ENCODE data around the gene IL22RA2.
"Not testable (repeated sequence)": the region's sequence is repeated elsewhere in the genome, so short reads cannot be mapped to it uniquely, and the experiment has no call there.

IL22RA2 gene, protein sequence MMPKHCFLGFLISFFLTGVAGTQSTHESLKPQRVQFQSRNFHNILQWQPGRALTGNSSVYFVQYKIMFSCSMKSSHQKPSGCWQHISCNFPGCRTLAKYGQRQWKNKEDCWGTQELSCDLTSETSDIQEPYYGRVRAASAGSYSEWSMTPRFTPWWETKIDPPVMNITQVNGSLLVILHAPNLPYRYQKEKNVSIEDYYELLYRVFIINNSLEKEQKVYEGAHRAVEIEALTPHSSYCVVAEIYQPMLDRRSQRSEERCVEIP

DNA sequence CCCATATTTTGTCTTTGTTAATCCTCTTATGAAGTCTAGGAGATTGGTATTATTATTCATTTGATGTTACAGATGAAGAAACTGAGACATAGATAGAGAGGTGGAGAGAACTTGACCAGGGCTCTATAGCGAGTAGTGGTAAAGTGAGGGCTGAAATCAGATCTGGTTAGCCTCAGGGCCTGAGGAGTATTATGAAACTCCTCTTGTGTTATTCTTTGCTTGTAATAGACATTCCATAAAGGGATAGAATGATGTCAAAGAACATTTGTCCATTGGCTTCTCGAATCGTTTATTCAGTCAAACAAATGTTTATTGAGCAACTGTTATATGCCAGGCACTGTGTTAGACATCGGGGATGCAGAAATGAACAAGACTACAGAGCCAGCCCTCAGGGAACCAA is at the start of gene IL22RA2:
Gene IL22RA2 (minus strand): TSS at position 144 of the 400 bp plus-strand sequence. CDS start 11,895 bp downstream, outside the sequence.
- no peak for DNase-seq

DNA sequence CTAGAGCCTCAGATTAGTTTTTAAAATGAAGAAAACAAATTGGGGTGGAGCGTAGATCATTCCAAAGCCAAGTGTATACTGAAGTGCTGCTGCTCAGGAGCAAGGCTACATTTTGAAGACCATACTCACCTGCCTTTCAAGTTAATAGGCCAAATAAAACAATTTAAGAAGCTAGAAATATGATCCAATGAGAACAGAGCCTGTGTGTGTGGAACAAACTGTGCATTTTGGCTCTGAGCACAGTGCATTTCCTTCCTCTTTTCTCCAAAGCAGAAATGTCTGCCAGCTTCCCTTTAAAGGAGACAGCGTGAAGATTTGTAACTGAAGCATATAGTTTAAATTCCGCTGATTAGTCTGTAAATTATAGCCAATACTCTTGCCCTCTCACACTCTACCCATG is 48.9 kb upstream of the IL22RA2 start:
- no peak for DNase-seq

DNA sequence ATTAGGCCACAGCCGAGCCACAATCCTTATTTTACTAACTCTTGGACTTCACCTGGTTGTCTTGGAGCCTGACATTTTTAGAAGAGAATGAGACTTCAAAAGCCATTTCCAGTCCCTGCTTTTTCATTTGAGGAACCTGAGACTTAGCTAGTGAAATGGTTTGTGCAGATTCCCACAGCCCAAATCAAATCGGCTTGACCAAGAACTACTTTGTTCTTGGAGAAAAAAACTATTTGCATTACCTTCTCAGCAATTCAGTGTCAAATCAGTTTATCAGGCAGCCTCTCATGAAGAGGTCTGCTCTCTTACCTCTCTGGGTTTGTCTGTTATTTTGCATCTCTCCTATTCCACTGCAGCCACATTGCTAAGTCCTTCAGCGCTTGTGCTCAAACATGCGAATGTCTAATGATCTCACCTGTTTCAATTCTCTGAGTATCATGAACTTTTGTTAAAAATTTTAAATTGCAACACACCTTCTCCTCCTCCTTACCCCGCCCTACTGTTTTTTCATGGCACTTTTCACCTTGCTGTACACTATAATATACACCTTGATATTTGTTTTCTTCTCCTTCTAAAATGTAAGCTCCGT is 46.3 kb upstream of the IL22RA2 start:
- DNase-seq, result no peak

- peak; percentile 96 for DNase-seq
These were observed 45.6 kb upstream of the IL22RA2 start, which contains the start of gene IFNGR1 for GRCh38 chr6:137218917-137219663. Gene IFNGR1 (minus strand): TSS chr6:137219385. CDS start chr6:137219327, 58 bp downstream.

GRCh38 chr6:137218473-137218916 is 45.1 kb upstream of the IL22RA2 start:
- peak; percentile 69 for DNase-seq

DNA sequence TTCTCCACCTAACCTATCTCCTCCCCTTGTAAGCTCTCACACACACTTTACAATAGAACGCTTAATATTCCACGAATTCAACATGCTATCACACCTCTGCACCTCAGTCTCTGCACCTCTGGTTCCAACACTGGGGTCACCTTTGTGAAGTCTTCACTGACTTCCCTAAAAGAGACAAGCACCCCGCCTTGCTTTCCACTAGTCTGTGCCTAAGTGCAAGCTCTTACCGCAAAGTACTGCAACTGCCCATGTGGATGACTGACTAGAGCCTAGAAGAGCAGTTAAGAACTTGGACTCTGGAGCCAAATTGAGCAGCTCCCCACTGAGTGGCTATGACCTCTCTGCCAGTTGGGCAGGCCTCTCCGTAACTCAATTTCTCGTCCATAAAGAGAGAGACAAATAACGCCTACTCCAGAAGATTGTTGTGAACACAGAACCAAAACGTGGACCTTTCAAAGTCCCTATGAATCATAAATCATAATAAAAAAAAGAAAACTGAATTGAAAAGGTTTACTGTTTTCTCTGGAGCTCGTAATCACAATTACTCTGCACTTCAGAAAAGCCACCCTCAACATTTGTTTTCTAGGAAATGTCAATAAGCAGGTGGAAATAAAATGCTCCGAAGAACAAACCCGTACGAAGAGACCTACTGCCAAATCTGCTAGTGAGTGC is 44.5 kb upstream of the IL22RA2 start:
- DNase-seq, result no peak

- DNase-seq, result no peak
These were observed 43.6 kb upstream of the IL22RA2 start for GRCh38 chr6:137216875-137217553.

DNA sequence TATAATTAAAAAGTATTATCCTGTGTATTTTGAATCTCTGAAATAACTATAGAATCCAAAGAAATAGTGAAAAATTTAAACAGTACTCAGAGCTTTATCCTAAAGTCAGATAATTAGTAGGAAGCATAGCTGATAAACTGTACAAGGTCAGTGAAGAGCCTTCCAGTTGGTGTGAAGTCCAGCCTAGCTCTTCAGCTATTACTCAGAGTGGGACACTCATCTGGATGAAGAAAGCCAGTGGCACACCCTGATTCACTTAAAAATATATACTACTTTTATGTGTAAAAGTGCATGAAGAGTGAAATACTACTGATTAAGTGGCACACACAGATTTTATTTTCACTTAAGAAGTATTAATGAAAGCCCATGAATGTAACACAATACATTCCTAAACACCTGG is 42.7 kb upstream of the IL22RA2 start:
- DNase-seq, result no peak

DNA sequence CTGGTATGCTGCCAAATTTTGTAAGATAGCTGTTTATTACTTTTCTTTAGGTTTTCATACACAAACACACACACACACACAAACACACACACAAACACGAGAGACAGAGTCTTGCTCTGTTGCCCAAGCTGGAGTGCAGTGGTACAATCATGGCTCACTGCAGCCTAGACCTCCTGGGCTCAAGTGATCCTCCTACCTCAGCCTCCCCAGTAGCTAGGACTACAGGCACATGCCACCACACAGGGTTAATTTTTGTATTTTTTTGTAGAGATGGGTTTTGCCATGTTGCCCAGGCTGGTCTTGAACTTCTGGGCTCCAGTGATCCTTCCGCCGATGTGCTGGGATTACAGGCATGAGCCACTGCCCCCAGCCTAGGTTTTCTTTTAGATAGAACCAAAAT is 42.2 kb upstream of the IL22RA2 start:
- DNase-seq, result not testable (repeated sequence)

DNA sequence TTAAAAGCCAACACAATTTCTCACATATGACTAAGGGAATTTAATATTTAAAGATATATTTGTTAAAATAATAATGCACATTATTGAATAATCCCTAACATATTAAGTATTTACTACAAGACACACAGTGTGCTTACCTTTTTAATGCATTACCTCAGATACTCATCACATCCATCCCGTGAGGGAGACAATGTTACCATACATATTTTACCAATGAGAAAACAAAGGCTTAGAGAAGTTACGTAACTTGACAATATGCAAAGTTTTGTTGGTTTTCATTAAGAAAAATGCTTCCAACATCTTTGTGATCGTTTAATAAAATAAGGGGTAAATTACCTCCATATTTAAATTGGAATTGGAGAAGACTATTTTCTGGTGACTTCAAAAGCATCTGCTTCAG is 41.5 kb upstream of the IL22RA2 start:
- no peak for DNase-seq

DNA sequence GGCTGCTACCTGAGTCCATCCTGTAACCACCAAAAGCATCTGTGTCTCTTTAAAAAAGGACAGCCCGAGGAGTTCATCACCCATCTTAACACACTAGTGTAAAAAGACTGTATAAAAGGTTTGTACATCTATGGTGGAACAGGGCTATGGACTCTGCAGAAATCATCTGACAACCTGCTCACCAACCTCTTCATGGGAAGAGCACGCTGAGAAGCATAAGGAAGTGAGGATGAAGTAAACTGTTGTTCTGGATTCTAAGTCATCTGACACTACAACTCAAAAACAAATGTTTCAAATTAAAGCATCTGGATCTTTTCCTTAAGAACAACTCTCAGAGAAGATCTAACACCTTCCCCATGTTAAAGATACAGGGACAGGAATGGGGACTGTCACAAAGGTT is 40.4 kb upstream of the IL22RA2 start:
- no peak for DNase-seq

- no peak for DNase-seq
These were observed 39.9 kb upstream of the IL22RA2 start for GRCh38 chr6:137213331-137213740.

GRCh38 chr6:137211910-137212309 is 38.5 kb upstream of the IL22RA2 start:
- DNase-seq, result no peak

GRCh38 chr6:137210903-137211302 is 37.5 kb upstream of the IL22RA2 start:
- no peak for DNase-seq

DNA sequence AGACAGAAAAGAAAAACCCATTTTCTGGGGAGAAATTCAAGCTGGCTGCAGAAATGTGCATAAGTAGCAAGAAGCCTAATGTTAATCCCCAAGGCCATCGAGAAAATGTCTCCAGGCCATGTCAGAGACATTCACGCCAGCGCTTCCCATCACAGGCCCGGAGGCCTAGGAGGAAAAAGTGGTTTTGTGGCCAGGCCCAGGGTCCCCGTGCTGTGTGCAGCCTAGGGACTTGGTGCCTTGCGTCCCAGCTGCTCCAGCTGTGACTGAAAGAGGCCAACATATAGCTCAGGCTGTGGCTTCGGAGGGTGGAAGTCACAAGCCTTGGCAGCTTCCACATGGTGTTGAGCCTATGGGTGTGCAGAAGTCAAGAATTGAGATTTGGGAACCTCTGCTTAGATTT is 34.8 kb upstream of the IL22RA2 start:
- DNase-seq, result no peak

DNA sequence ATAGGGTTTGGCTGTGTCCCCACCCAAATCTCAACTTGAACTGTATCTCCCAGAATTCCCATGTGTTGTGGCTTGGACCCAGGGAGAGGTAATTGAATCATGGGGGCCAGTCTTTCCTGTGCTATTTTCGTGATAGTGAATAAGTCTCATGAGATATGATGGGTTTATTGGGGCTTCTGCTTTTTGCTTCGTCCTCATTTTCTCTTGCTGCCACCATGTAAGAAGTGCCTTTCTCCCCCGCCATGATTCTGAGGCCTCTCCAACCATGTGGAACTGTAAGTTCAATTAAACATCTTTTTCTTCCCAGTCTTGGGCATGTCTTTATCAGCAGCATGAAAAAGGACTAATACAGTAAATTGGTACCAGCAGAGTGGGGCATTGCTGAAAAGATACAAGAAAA is 34.0 kb upstream of the IL22RA2 start:
- DNase-seq, result not testable (repeated sequence)

DNA sequence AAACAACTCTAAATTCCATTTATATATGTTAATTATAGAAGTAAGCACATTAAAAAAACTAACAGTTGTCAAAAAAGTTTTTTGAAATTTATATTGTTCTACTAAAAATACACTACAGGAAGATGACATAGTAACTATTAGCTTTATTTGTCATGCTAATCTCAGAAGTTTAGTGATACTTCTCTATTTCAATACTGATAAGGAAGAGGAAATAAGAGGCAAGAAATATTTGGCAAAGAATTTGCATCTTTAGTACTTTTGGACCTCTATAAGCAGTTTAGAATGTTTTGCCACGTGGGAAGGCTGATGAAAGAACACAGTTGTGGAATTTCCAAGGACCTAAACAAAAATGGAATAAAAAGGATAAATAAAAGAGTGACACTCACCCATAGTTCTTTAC is 33.1 kb upstream of the IL22RA2 start:
- no peak for DNase-seq

GRCh38 chr6:137203256-137203655 is 29.8 kb upstream of the IL22RA2 start:
- no peak for DNase-seq

- DNase-seq, result no peak
These were observed 28.6 kb upstream of the IL22RA2 start for GRCh38 chr6:137202078-137202477.

DNA sequence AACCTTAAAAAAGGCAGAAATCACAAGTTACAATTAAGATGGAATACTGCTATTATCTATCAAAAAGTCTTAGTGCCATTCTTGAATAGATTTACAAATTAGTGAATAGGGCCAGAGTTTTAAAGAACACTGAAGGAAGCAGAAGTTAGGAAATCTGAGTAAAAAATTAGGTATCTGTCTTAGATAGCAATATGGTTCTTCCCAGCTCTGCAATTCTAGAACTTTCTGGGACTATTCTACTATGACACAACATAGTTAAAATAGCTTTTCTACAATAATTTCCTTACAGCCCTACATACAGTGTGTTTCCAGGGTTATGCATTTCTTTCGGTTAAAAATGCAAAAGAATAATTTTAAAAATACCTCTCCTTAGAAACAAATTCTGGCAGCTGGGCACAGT is 27.6 kb upstream of the IL22RA2 start:
- no peak for DNase-seq

- DNase-seq, result no peak
These were observed 26.8 kb upstream of the IL22RA2 start for GRCh38 chr6:137200288-137200687.

Measured in CD4-positive, alpha-beta T cell treated with Interleukin-10 for 1 hour (primary cell).